Neural crest cell (in vitro differentiated cells): ENCODE results near the gene SPACA7. TPM values are rescaled to one million over a fixed set of nuclear protein-coding genes. Genes with fewer than 3 reads are reported as not detected.

ENCODE experiments used
- DNase-seq: peaks from one replicate; pipeline ENCODE4 v3.0.0; 2021; ENCODE audit warnings: low read depth, mixed read lengths, low spot score
- H3K27ac Mint-ChIP-seq: one replicate; pipeline ENCODE4 v1.8.0; 2021; ENCODE audit warnings: mild to moderate bottlenecking, mixed read lengths; ENCODE audit not compliant: unreplicated experiment
- H3K27me3 Mint-ChIP-seq: 2 replicates; pipeline ENCODE4 v1.8.0; 2021; ENCODE audit warnings: low read depth, mild to moderate bottlenecking, mixed read lengths
- H3K36me3 Mint-ChIP-seq: 2 replicates; pipeline ENCODE4 v1.8.0; 2021; ENCODE audit warnings: low read depth, mild to moderate bottlenecking, mixed read lengths
- H3K4me1 Mint-ChIP-seq: 2 replicates; pipeline ENCODE4 v1.8.0; 2021; ENCODE audit warnings: mixed read lengths
- H3K4me3 Mint-ChIP-seq: one replicate; pipeline ENCODE4 v1.8.0; 2021; ENCODE audit warnings: mild to moderate bottlenecking, mixed read lengths
- H3K9me3 Mint-ChIP-seq: 2 replicates; pipeline ENCODE4 v1.8.0; 2021; ENCODE audit warnings: mixed read lengths
- total RNA-seq: library from RNA; stranded (reverse); gene quantifications from 2 replicates; pipeline ENCODE4 v1.2.1, GENCODE V29; 2021
- TF ChIP-seq, protein P1 (sequence below): fragments of 200-600 bp; sonication (generic); conservative IDR thresholded peaks from 2 replicates; pipeline ENCODE4 v1.5.0; 2021; ENCODE audit warnings: antibody characterized with exemption, mild to moderate bottlenecking

The SPACA7 gene
- total RNA-seq, 1 donor from 2014 or later = not detected

DNA sequence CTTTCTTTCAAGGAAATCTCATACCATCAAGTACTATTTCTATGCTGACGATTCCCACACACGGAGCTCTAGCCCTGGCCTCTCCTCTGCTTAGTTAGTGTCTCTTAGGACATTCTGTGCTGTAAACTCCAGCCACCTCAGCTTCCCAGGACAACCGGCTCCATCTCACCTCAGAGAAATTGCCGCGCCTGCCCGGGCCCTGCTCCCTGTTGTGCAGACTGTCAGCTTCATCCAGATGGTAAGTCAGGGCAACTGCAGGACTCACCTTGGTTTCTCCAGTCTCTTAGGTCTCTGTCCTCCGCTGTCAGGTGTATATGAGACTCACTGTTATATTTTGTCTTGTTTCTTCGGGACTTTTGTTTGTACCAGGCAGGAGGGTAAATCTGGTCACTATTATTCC is 98.7 kb downstream of the SPACA7 start:
- no peak overlapping the region for H3K4me3 Mint-ChIP-seq
- no peaks in the 10 kb centered on the region for H3K9me3 Mint-ChIP-seq
- TF ChIP-seq, protein P1, sequence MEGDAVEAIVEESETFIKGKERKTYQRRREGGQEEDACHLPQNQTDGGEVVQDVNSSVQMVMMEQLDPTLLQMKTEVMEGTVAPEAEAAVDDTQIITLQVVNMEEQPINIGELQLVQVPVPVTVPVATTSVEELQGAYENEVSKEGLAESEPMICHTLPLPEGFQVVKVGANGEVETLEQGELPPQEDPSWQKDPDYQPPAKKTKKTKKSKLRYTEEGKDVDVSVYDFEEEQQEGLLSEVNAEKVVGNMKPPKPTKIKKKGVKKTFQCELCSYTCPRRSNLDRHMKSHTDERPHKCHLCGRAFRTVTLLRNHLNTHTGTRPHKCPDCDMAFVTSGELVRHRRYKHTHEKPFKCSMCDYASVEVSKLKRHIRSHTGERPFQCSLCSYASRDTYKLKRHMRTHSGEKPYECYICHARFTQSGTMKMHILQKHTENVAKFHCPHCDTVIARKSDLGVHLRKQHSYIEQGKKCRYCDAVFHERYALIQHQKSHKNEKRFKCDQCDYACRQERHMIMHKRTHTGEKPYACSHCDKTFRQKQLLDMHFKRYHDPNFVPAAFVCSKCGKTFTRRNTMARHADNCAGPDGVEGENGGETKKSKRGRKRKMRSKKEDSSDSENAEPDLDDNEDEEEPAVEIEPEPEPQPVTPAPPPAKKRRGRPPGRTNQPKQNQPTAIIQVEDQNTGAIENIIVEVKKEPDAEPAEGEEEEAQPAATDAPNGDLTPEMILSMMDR = no peak
- DNase-seq = no peak
- no peak overlapping the region for H3K27ac Mint-ChIP-seq
- peaks cover 3% of the 10 kb centered on the region for H3K4me1 Mint-ChIP-seq
- H3K36me3 Mint-ChIP-seq = peaks cover 12% of the 10 kb centered on the region
- no peaks in the 10 kb centered on the region for H3K27me3 Mint-ChIP-seq

DNA sequence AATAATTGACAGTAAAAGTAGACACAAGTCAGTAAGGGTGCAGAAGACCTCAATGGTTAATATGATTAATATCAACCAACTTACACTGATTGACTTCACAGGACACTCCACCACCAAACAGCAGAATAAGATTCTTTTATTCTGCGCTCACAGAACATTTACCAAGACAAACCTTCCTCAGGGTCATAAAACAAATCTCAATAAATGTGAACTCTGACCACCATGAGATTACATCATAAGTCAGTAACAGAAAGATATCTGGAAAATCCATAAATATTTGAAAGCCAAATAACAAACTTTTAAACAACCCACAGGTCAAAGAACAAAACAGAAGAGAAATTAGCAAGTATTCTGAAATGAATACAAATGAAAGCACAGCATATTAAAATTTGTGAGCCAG is 99.7 kb downstream of the SPACA7 start:
- DNase-seq = no peak
- TF ChIP-seq, protein P1 = no peak
- H3K9me3 Mint-ChIP-seq = no peaks in the 10 kb centered on the region
- no peaks in the 10 kb centered on the region for H3K27me3 Mint-ChIP-seq
- H3K36me3 Mint-ChIP-seq = peaks cover 10% of the 10 kb centered on the region
- H3K4me1 Mint-ChIP-seq = peaks cover 3% of the 10 kb centered on the region
- H3K4me3 Mint-ChIP-seq = no peak overlapping the region
- no peak overlapping the region for H3K27ac Mint-ChIP-seq

DNA sequence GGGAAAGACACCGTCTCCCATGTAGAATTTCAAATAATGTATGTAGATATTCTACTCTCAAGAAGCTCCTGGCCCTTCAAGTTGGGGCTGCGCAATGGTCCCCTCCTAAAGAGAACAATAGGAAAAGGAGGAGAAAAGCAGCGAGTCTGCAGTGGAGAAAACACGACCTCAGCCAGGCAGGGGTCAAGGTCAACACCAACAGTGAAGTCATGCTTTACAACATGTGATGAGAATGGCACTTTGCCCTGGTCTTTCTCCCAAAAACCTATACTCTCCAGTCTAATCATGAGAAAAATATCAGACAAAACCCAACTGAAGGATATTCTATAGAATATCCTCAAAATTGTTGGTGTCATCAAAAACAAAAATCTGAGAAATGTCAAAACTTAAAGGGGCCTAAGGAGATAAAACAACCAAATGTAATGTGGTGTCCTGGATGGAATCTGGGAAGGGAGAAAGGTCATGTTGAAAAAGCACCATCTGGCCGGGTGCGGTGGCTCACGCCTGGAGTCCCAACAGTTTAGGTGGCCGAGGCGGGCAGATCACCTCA is 101.0 kb downstream of the SPACA7 start:
- TF ChIP-seq, protein P1 = no peak
- Mint-ChIP-seq H3K4me3 (no peak overlapping the region), H3K36me3 (peaks cover 18% of the 10 kb centered on the region), H3K9me3 (no peaks in the 10 kb centered on the region), H3K27me3 (no peaks in the 10 kb centered on the region), H3K4me1 (peaks cover 3% of the 10 kb centered on the region), H3K27ac (no peak overlapping the region)
- no peak for DNase-seq

DNA sequence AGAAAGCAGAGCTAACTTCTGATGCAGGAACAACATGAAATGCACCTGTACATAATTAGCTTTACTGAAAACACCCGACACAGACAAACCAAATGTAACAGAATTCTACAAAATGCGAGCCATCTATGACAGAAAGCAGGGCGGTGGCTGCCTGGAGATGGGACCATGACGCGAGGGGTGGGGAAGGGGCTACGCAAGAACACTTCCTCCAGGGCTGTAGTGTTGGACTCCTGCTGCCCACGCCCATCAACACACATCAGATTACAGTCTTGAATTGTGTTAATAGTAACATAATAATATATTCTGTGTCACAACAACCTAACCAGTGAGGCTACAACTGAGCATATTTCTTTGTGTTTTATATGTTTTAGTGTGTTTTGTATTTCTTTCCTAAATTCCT is 103.2 kb downstream of the SPACA7 start:
- H3K27me3 Mint-ChIP-seq = no peaks in the 10 kb centered on the region
- H3K36me3 Mint-ChIP-seq = peaks cover 28% of the 10 kb centered on the region
- H3K9me3 Mint-ChIP-seq = no peaks in the 10 kb centered on the region
- H3K27ac Mint-ChIP-seq = no peak overlapping the region
- TF ChIP-seq, protein P1 = no peak
- peaks cover 3% of the 10 kb centered on the region for H3K4me1 Mint-ChIP-seq
- DNase-seq = no peak
- no peak overlapping the region for H3K4me3 Mint-ChIP-seq

DNA sequence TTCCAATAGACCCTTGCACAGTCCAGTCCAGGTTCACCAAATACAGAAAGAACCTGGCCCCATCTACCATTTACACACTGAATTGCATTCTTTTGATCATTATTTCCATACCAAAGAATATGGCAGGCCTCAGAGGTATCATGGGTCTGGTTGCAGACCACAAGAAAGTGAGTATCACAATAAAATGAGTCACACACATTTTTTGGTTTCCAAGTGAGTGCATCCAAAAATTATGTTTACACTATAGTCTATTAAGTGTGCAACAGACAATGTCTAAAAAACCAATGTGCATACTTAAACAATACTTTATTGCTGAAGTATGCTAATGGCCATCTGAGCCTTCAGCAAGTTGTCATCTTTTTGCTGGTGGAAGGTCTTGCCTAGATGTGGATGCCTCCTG is 105.3 kb downstream of the SPACA7 start:
- no peak overlapping the region for H3K27ac Mint-ChIP-seq
- no peaks in the 10 kb centered on the region for H3K27me3 Mint-ChIP-seq
- H3K9me3 Mint-ChIP-seq = no peaks in the 10 kb centered on the region
- H3K36me3 Mint-ChIP-seq = peaks cover 33% of the 10 kb centered on the region
- TF ChIP-seq, protein P1 = no peak
- no peak for DNase-seq
- H3K4me3 Mint-ChIP-seq = no peak overlapping the region
- H3K4me1 Mint-ChIP-seq = peaks cover 3% of the 10 kb centered on the region
